Adipose tissue (tissue), 3 donors: ENCODE measurements around the gene NME7. TPM values are rescaled to one million over a fixed set of nuclear protein-coding genes. Genes with fewer than 3 reads are reported as not detected.
"Not testable (repeated sequence)": the region's sequence is repeated elsewhere in the genome, so short reads cannot be mapped to it uniquely, and the experiment has no call there.

Experiments
- H3K27ac ChIP-seq: one replicate; pipeline ENCODE4 v1.5.1; 2013; ENCODE audit warnings: low read depth, low read length
- WGBS, 3 donors: extraction: QIAGEN DNeasy Blood & Tissue Kit; methylation state at CpG; one replicate each; pipeline ENCODE4 v1.1.7; 2013; 5-methylcytosine and 5-hydroxymethylcytosine counted together
- polyA plus RNA-seq, 3 donors: library from polyadenylated mRNA; stranded (reverse); fragments of 200-250 nt; gene quantifications; one replicate each; pipeline ENCODE4 v1.2.3, GENCODE V29; 2013
- donor health status: healthy with polysubstance abuse.
- donor health status: Bipolar disorder and iron deficiency.
- donor health status: healthy.

NME7 gene
- polyA plus RNA-seq, 3 donors = 7.2 to 14.3 (median 7.5) TPM

DNA sequence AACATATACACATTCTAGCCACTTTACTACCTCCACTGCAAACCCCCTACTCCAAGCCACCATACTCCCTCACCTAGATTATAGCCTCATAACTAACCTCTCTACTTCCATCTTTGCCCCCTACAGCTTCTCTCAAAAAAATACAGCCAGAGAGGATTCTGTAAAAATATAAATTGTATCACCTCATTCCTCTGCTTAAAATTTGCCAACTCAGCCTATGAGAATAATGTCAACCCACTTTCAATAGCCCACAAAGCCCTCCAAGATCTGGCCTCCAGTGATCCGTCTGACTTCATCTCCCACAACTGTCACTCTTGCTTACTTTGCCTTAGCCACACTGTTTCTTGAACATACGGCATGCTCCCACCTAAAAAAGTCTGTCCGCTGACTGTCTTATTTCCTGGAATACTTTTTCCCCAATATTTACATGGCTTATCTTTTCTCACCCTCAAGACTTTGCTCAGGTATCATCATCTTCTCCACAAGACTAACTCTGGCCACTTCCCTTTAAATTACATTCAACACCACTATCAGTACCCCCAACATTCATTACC is 21.5 kb downstream of the NME7 start:
- no peak overlapping the region for H3K27ac ChIP-seq
- WGBS, 3 donors = 90 to 99% (median 97%) methylated on average over 3 of the region's 3 CpGs

DNA sequence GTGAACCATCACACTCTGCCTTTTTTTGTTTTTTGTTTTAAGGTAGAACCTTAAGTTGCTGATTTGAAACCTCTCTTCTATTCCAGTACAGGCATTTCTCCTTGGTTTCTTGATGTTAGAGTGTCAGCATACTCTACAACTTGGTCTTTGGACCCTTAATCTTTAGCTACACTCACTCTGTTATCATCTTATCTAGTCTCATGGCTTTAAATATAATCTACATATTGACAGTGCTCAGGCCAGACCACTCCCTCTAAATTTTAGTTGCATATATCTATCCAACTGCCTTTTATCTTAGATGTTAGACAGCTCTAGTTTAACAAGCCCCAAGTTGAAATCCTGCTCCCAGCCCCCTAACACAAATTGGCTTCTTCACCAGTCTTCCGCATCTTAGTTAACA is 22.1 kb downstream of the NME7 start:
- H3K27ac ChIP-seq = no peak overlapping the region
- WGBS, 3 donors = 97 to 100% (median 98%) methylated on average over 1 of the region's 1 CpG

DNA sequence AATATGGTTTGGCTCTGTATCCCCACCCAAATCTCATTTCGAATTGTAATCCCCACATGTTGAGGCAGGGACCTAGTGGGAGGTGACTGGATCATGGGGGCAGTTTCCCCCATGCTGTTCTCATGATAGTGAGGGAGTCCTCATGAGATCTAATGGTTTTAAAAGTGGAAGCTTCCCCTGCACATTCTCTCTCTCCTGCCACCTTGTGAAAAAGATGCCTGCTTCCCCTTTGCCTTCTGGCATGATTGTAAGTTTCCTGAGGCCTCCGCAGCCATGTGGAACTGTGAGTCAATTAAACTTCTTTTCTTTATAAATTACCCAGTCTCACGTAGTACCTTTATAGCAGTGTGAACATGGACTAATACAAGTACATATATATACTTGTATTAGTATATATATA is 25.5 kb downstream of the NME7 start:
- 74 to 90% (median 78%) methylated on average over 3 of the region's 3 CpGs for WGBS, 3 donors
- H3K27ac ChIP-seq = not testable (repeated sequence)

DNA sequence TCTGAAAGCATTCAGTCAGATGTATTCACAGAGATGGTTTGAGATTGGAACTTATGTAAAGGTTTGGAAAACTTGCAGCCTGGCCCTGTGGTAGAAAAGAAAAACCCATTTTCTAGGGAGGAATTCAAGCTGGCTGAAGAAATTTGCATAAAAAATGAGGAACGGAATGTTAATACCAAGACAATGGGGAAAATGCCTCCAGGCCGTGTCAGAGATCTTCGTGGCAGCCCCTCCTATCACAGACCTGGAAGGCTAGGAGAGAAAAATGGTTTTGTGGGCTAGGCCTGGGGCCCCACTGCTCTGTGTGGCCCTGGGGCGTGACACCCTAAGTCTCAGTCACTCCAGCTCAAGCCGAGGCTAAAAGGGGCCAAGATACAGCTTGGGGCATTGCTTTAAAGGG is 26.7 kb downstream of the NME7 start:
- WGBS, 3 donors = 84 to 98% (median 96%) methylated on average over 5 of the region's 5 CpGs
- no peak overlapping the region for H3K27ac ChIP-seq

DNA sequence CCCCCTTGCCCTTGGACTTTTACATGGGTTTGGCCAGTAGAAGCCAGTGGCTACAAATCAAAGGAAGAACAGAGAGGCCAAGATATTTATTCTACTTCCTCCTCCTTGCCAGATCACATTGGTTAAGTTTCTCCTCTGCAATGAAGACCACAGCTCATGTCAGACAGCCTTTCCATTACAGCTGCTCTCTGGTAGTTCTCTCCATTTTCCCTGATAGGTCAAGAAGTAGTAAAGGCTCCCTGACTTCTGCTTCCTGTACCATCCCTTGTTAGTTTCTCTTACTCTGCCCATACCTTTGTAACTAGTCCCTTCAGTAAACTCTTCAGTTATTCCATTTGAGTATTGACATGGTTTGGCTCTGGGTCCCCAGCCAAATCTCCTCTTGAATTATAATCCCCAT is 27.8 kb downstream of the NME7 start:
- H3K27ac ChIP-seq = no peak overlapping the region

DNA sequence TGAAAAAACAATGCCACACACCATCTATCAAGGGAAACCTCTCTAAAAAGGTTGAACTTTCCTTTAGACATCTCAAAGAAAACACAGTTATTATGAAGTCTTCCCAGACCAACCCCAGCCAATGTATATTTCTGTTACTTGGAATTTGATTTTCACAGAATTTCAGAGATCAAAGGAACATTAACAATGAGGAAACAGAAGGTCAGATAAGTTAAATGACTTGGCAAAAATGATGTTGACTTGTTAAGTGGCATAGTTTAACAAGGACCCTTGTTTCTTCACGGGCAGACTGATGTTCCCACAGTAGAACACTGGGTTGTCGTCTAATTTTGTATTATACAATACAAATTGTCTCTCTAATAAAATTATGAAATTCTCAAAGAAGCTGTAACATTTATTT is 29.0 kb downstream of the NME7 start:
- 49 to 65% (median 59%) methylated on average over 2 of the region's 2 CpGs for WGBS, 3 donors
- H3K27ac ChIP-seq = no peak overlapping the region

DNA sequence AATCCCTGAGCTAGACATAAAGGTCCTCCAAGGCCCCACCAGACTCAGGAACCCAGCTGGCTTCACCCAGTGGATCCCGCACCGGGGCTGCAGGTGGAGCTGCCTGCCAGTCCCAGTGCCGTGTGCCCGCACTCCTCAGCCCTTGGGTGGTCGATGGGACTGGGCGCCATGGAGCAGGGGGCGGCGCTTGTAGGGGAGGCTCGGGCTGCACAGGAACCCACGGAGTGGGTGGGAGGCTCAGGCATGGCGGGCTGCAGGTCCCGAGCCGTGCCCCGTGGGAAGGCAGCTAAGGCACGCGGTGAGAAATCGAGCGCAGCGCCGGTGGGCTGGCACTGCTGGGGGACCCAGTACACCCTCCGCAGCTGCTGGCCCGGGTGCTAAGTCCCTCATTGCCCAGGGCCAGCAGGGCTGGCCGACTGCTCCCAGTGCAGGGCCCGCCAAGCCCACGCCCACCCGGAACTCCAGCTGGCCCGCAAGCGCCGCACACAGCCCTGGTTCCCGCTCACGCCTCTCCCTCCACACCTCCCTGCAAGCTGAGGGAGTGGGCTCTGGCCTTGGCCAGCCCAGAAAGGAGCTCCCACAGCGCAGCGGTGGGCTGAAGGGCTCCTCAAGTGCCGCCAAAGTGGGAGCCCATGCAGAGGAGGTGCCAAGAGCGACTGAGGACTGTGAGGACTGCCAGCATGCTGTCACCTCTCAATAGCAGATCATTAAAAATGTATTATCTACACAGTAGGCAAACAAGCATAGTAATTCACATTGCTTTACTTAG is 30.5 kb downstream of the NME7 start:
- H3K27ac ChIP-seq = not testable (repeated sequence)
- WGBS, 3 donors = 96 to 98% (median 98%) methylated on average over 27 to 35 of the region's 35 CpGs

DNA sequence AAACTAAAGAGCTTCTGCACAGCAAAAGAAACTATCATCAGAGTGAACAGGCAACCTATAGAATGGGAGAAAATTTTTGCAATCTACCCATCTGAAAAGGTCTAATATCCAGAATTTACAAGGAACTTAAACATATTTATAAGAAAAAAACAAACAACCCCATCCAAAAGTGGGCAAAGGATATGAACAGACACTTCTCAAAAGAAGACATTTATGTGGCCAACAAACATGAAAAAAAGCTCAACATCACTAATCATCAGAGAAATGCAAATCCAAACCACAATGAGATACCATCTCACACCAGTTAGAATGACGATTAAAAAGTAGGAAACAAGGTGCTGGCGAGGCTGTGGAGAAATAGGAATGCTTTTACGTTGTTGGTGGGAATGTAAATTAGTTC is 32.9 kb downstream of the NME7 start:
- WGBS, 3 donors = 92 to 98% (median 95%) methylated on average over 3 of the region's 3 CpGs
- not testable (repeated sequence) for H3K27ac ChIP-seq

DNA sequence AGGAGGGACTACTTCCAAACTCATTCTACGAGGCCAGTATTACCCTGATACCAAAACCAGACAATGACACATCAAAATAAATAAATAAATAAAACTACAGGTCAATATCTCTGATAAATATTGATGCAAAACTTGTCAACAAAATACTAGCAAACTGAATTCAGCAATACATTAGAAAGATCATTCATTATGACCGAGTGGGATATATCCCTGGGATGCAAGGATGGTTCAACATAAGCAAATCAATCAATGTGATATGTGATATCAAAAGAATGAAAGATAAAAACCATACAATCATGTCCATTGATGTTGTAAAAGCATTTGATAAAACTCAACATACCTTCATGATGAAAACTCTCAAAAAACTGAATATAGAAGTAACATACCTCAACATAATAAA is 36.7 kb downstream of the NME7 start:
- no peak overlapping the region for H3K27ac ChIP-seq
- 94 to 100% (median 96%) methylated on average over 2 of the region's 2 CpGs for WGBS, 3 donors

DNA sequence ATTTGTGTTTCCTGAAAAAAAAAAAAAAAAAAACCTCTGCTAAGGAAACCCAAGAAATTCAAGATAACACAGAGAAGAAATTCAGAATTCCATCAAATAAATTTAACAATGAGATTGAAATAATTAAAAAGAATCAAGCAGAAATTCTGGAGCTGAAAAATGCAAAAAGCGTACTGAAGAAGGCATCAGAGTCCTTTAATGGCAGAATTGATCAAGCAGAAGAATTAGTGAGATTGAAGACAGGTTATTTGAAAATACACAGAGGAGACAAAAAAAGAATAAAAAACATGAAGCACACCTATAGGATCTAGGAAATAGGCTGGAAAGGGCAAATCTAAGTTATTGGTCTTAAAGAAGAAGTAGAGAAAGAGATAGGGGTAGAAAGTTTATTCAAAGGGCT is 38.2 kb downstream of the NME7 start:
- 99 to 100% (median 100%) methylated on average over 1 of the region's 1 CpG for WGBS, 3 donors

DNA sequence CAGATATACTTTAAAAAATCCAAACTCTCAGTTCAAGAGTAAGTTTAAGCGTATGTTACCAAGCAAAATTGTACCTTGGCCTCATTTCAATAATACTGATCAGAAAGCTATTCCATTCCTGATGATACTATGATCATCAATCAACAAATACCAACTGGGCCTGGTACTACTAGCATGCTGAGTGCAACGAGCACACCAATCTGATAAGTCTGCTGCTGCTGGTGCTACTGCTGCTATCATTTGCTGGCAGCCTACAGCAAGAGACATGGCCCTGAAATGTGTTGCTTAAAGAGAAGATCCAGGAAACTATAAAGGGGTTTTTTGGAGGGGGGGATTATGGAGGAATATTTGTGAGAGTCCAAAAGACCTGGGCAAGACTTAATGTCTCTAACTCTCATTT is 39.7 kb downstream of the NME7 start:
- 75 to 94% (median 93%) methylated on average over 2 of the region's 2 CpGs for WGBS, 3 donors
- H3K27ac ChIP-seq = no peak overlapping the region

More for the DNA sequence above, 38.2 kb downstream of the NME7 start:
- no peak overlapping the region for H3K27ac ChIP-seq

DNA sequence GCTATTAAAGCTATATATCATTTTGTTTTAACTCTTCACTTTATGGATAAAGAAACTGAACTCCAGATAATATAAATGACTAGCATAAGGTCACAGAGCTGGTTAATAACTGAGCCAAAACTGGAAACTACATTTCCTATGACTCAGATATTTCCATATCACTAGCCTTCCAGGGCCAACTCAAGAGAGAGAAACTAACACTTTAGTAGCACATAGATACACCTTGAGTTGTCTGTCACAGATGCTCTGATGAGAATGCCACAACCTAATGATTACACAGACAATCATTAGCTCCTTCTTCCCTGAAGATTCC is 40.7 kb downstream of the NME7 start:
- no peak overlapping the region for H3K27ac ChIP-seq

DNA sequence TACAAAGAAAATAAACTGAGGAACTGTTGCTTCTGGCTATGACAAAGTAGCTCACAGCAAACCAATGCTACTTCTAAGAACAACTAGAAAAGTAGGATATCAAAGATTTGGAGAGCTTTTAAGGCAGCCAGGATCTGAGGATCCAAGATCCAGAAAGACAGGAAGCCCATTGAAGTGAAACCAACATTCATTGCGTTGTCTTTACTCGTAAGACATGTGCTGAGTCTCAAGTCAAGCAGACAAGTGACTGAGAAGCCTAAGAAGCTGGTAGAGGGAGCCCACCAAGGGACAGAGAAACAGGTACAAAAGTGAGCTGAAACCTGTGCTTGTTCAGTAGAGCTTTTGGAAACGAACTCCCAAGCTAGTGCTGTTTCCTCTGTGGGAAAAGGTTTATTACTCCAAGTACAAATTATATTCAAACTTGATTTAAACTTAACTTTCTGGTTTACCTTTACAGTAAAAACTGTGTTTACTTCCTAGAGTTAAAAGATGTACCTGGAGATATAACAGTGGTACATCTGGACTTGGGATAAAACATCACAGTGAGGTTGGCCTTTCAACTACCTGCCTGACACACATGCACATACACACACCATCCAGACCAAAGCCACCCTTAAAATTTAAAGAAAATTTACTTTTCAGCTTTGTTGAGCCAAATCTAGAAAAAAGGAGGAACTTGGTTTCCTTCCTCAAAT is 41.2 kb downstream of the NME7 start:
- no peak overlapping the region for H3K27ac ChIP-seq
- 46 to 93% (median 53%) methylated on average over 3 of the region's 3 CpGs for WGBS, 3 donors

DNA sequence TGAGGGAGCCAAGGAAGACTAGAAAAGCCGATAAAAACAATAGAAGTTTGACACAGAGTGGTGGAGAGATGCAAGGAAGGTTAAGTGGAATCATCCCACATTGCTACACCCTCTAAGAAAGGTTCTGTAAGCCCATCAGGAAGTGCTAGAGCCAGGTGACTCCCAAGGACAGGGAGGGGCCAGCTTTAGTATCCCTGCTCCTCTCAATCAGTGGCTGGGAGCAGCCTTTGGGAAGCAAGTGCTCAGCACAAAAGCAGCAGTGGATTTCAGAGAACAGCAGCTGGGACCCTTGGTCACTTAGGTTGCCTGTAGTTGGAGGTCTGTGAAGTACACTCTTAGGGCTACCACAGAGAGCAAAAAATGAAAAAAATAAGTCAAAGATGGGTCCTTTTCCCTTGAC is 42.5 kb downstream of the NME7 start:
- H3K27ac ChIP-seq = no peak overlapping the region
- WGBS, 3 donors = 92 to 97% (median 96%) methylated on average over 1 of the region's 1 CpG

DNA sequence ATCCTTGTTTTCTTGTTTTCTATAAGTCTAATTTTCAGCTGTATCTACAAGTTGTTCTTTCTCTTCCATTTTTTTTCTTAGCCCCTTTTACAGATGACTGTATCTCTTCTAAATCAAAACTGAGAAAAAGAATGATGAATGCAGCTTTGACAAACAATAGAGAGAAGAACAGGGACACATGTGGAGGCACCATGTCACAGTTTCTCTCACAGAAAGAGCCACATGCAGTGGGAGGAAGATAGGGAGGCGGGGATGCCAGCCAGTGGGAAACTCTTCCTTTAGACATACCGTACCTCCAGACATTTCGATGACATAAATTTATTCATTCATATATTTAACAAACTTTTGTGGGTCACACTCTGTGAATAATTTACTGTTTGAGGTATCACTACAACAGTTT is 45.5 kb downstream of the NME7 start:
- H3K27ac ChIP-seq = no peak overlapping the region
- WGBS, 3 donors = 97 to 100% (median 98%) methylated on average over 3 of the region's 3 CpGs

DNA sequence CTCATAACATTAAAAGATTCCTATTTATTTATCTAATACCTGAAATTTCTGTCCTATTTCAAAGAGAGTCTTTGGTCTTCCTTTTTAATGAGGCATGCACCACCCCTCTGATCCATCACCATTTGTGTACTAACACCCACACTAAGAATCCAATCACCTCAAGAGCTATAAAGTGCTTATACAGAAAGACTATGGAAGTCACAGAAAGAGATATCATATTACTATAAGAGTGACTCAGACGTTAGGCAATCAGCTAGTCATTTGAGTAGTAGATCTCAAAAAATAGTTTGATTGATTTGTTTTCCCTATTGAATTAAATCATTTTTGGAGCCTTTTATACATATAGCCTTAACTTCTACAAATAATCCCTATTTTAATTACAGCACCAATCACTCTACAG is 46.1 kb downstream of the NME7 start:
- H3K27ac ChIP-seq = no peak overlapping the region
- WGBS, 3 donors = 81 to 95% (median 95%) methylated on average over 1 of the region's 1 CpG

DNA sequence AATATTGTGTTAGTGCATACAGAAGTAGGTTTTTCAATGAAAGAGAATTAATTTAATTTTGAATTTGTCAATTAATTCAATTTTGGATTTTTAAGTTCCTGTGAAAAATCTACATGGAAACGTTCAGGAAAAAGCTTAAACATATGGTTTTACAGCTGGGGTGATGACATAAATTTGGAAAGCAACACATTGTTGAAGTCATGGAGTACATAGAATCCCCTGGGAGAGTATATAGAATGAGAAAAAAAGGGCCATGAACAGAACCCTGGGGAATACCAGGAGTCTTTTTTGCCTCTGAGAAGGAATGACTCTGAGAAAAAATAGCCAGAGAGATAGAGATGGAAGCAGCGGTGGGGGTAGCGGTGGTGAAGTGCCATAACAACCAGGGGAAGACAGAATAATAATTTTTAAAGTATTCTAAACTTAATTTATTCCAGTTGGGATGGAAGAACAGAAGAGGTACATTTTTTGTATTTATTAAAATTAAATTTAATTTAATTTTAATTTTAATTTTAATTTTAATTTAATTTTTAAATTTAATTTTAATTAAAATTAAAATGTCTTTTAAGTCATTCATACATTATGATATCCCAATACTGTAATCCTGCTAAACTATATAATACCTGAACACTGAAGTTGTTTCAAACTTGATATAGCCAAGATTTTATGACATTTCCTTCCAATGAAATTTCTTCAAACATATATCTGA is 48.9 kb downstream of the NME7 start:
- no peak overlapping the region for H3K27ac ChIP-seq
- 92 to 97% (median 93%) methylated on average over 3 of the region's 3 CpGs for WGBS, 3 donors

DNA sequence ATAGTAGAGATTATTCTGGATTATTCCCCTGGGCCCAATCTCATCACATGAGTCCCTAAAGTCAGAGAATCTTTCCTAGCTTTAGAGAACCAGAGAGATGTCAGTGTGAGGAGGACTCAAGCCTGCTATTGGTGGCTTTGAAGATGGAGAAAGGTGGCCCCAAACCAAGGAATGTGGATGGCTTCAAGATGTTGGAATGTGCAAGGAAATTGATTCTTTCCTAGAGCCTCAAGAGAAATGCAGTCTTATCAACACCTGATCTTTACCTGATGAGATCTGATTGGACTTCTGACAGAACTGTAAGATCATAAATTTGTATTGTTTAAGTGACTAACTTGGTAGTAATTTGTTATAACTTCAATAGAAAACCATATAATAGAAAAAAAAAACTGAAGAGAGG is 51.0 kb downstream of the NME7 start:
- H3K27ac ChIP-seq = no peak overlapping the region

DNA sequence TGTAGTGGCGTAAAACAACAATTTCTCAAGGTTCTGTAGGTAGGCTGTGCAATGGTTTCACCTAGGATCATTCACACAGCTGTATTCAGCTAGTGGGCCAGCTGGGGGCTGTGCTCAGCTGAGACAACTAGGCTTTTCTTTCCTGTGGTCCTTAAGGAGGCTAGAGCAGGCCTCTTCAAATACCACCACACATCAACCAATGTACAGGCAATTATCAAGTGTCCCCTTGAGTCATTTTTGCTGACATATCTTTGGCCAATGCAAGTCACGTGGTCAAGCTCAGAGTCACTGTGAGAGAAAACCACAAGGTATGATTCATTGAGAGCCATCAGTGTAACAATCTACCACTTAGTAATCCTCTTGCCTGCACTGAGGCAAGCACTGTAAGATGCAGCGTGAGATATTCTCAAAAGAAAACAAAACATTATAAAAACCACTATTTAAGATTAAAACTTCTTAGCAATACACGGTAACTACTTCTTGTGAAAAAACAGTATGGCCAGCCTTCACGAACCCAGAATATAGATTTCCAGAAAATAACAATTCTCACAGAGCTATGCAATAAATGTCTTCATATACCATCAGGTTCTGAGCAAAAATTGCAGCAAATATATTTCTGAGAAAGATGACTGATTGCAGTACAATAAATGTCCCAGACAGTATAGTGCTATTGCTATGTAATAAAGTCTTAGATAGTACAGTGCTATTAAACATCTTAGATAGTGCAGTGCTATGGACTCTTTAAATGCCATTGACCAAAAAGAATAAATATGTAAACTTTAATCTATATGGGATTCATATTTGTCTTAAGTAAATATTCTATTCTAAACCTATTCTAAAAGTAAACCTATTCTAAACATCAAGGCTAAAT is 55.3 kb downstream of the NME7 start:
- H3K27ac ChIP-seq = no peak overlapping the region
- 78 to 94% (median 84%) methylated on average over 5 of the region's 5 CpGs for WGBS, 3 donors
